ENCODE data around the gene MAP4K5.

GRCh38 chr14:50453869-50454268 lies 78.5 kb downstream of the MAP4K5 start:
- TF ChIP-seq SRF (IDR thresholded peaks at IDR 0.05; ENCODE audit: low read depth) (no peak), EZH2phosphoT487 (IDR thresholded peaks at IDR 0.05; ENCODE audit: borderline replicate concordance) (no peak), EZH2 (IDR thresholded peaks at IDR 0.05) (no peak), REST (IDR thresholded peaks at IDR 0.05; ENCODE audit: low read depth) (no peak), POLR2AphosphoS5 (IDR thresholded peaks at IDR 0.05; ENCODE audit: low read depth, low read length) (no peak), SP1 (IDR thresholded peaks at IDR 0.05; ENCODE audit: low read depth) (no peak), POLR2A (IDR thresholded peaks at IDR 0.05; ENCODE audit: borderline replicate concordance, extremely low read depth, insufficient read depth, insufficient read length) (no peak), EGR1 (IDR thresholded peaks at IDR 0.05; ENCODE audit: low read depth) (no peak), YY1 (IDR thresholded peaks at IDR 0.05; ENCODE audit: extremely low read depth, insufficient replicate concordance, low read depth, low read length) (no peak), SIN3A (IDR thresholded peaks at IDR 0.05; ENCODE audit: low read depth) (no peak), ELF1 (IDR thresholded peaks at IDR 0.05; ENCODE audit: borderline replicate concordance, low read depth) (no peak), ZNF274 (IDR thresholded peaks at IDR 0.05; ENCODE audit: low read depth, low read length) (no peak)
- TF ChIP-seq, protein P1, sequence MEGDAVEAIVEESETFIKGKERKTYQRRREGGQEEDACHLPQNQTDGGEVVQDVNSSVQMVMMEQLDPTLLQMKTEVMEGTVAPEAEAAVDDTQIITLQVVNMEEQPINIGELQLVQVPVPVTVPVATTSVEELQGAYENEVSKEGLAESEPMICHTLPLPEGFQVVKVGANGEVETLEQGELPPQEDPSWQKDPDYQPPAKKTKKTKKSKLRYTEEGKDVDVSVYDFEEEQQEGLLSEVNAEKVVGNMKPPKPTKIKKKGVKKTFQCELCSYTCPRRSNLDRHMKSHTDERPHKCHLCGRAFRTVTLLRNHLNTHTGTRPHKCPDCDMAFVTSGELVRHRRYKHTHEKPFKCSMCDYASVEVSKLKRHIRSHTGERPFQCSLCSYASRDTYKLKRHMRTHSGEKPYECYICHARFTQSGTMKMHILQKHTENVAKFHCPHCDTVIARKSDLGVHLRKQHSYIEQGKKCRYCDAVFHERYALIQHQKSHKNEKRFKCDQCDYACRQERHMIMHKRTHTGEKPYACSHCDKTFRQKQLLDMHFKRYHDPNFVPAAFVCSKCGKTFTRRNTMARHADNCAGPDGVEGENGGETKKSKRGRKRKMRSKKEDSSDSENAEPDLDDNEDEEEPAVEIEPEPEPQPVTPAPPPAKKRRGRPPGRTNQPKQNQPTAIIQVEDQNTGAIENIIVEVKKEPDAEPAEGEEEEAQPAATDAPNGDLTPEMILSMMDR (IDR thresholded peaks at IDR 0.05 in 2 of 3, conservative IDR thresholded peaks at IDR 0.05 in 1 of 3; ENCODE audit: borderline replicate concordance in 1 of 3, insufficient read depth in 1 of 3, low read depth in 2 of 3, low read length in 2 of 3), result no peak
